H1 (cell line): ENCODE data around the gene DGKH. TPM values are rescaled to one million over a fixed set of nuclear protein-coding genes. Genes with fewer than 3 reads are reported as not detected.

Experiments used
- CTCF ChIA-PET: fragments of 300-600 bp; sonication (Branson Sonifier 250); formaldehyde crosslinking; loops from one replicate; lab custom pipeline; 2021; ENCODE audit not compliant: partially characterized antibody; lab: Charles Lee
- POLR2A ChIA-PET: fragments of 300-600 bp; sonication (Branson Sonifier 250); formaldehyde crosslinking; loops from one replicate; lab custom pipeline; 2021; ENCODE audit warnings: inconsistent platforms; ENCODE audit not compliant: partially characterized antibody; lab: Charles Lee
- DNase-seq, 2 experiments: peaks; one replicate each; pipeline versions ENCODE4 v3.0.0 to v3.0.0-alpha.2; 2010 to 2022; ENCODE audit warnings: low spot score in 2 of 2, low read depth in 1 of 2, mixed read lengths in 1 of 2
- FAIRE-seq: peaks from 2 replicates; lab custom pipeline; 2011; peaks lifted over from hg19 to GRCh38; lab: Jason Lieb, UNC
- H2AFZ ChIP-seq: 2 replicates; pipeline ENCODE4 v1.8.1; 2012; ENCODE audit warnings: low read length, inconsistent platforms
- H2AK5ac ChIP-seq: 2 replicates; pipeline ENCODE4 v1.6.1; 2013; ENCODE audit warnings: low read depth, low read length
- H2BK120ac ChIP-seq: replicated peaks from 2 replicates; pipeline ENCODE3; 2013; ENCODE audit warnings: low read depth, low read length, inconsistent platforms
- H2BK12ac ChIP-seq: 2 replicates; pipeline ENCODE4 v1.6.1; 2013; ENCODE audit warnings: low read depth, low read length
- H2BK15ac ChIP-seq: 2 replicates; pipeline ENCODE4 v1.6.1; 2013; ENCODE audit warnings: low read length
- H2BK20ac ChIP-seq: 2 replicates; pipeline ENCODE4 v1.6.1; 2013; ENCODE audit warnings: low read length
- H2BK5ac ChIP-seq: 2 replicates; pipeline ENCODE4 v1.6.1; 2013; ENCODE audit warnings: low read depth, low read length
- H3K14ac ChIP-seq: 2 replicates; pipeline ENCODE4 v1.6.1; 2013; ENCODE audit warnings: inconsistent platforms; ENCODE audit not compliant: insufficient read length
- H3K18ac ChIP-seq: 2 replicates; pipeline ENCODE4 v1.6.1; 2013; ENCODE audit warnings: low read length; ENCODE audit errors: extremely low read depth
- H3K23ac ChIP-seq: 2 replicates; pipeline ENCODE4 v1.6.1; 2013; ENCODE audit warnings: inconsistent platforms; ENCODE audit not compliant: insufficient read length
- H3K23me2 ChIP-seq: 2 replicates; pipeline ENCODE4 v1.6.1; 2013; ENCODE audit warnings: low read depth, low read length
- H3K27ac ChIP-seq: 2 replicates; pipeline ENCODE4 v1.6.1; 2011; ENCODE audit warnings: low read depth, low read length, inconsistent platforms
- H3K27me3 ChIP-seq, 4 experiments: replicated peaks in 1 of 4; 1 replicate in 1 of 4; 2 replicates in 3 of 4; pipeline versions ENCODE4 v1.6.1 to v1.8.1; 2011 to 2013; ENCODE audit warnings: low read length in 3 of 4, mild to moderate bottlenecking in 3 of 4, inconsistent platforms in 2 of 4, mixed read lengths in 2 of 4, moderate library complexity in 1 of 4; ENCODE audit not compliant: control insufficient read depth in 3 of 4, insufficient read depth in 3 of 4; ENCODE audit errors: extremely low read depth in 1 of 4
- H3K36me3 ChIP-seq, 4 experiments: 2 replicates each; pipeline versions ENCODE4 v1.6.1 to v1.8.1; 2011 to 2013; ENCODE audit warnings: mild to moderate bottlenecking in 4 of 4, low read length in 3 of 4, moderate library complexity in 2 of 4, control low read depth in 1 of 4, inconsistent platforms in 1 of 4; ENCODE audit not compliant: insufficient read depth in 4 of 4, control insufficient read depth in 2 of 4
- H3K4ac ChIP-seq: replicated peaks from 2 replicates; pipeline ENCODE3; 2013; ENCODE audit warnings: low read length, low read depth, mixed read lengths, inconsistent platforms; ENCODE audit not compliant: insufficient read length
- H3K4me1 ChIP-seq, 4 experiments: replicated peaks in 1 of 4; 1 replicate in 1 of 4; 2 replicates in 3 of 4; pipeline versions ENCODE4 v1.6.1 to v1.8.1; 2011 to 2013; ENCODE audit warnings: low read length in 3 of 4, inconsistent platforms in 2 of 4, mixed read lengths in 1 of 4; ENCODE audit not compliant: insufficient read depth in 4 of 4, control insufficient read depth in 3 of 4
- H3K4me2 ChIP-seq, 2 experiments: 2 replicates each; pipeline versions ENCODE4 v1.6.1 to v1.8.1; 2011 to 2013; ENCODE audit warnings: low read depth in 2 of 2, low read length in 2 of 2, control low read depth in 1 of 2, inconsistent platforms in 1 of 2, mild to moderate bottlenecking in 1 of 2; ENCODE audit not compliant: insufficient read depth in 1 of 2
- H3K4me3 ChIP-seq, 4 experiments: fragments of 200-600, 300-600 bp in 1 of 4; sonication (generic), shearing (Covaris generic), sonication (Bioruptor Twin) in 1 of 4; 2 replicates each; pipeline versions ENCODE4 v1.5.1 to v1.8.1; 2011 to 2016; ENCODE audit warnings: low read length in 4 of 4, low read depth in 3 of 4, control low read depth in 2 of 4, inconsistent platforms in 2 of 4, mild to moderate bottlenecking in 2 of 4, mixed read lengths in 1 of 4, moderate library complexity in 1 of 4; ENCODE audit not compliant: insufficient read depth in 2 of 4; ENCODE audit errors: extremely low read depth in 1 of 4
- H3K56ac ChIP-seq: replicated peaks from 2 replicates; pipeline ENCODE3; 2013; ENCODE audit warnings: low read depth, mild to moderate bottlenecking, mixed read lengths, low read length, inconsistent platforms; ENCODE audit not compliant: insufficient read length
- H3K79me1 ChIP-seq: 2 replicates; pipeline ENCODE4 v1.6.1; 2013; ENCODE audit warnings: low read depth, low read length, control low read depth
- H3K79me2 ChIP-seq, 2 experiments: 2 replicates each; pipeline versions ENCODE4 v1.6.1 to v1.8.1; 2012 to 2013; ENCODE audit warnings: low read length in 2 of 2, mild to moderate bottlenecking in 2 of 2, inconsistent platforms in 1 of 2; ENCODE audit not compliant: insufficient read depth in 2 of 2, control insufficient read depth in 1 of 2
- H3K9ac ChIP-seq, 4 experiments: replicated peaks in 1 of 4; 1 replicate in 1 of 4; 2 replicates in 3 of 4; pipeline versions ENCODE4 v1.6.1 to v1.8.1; 2011 to 2013; ENCODE audit warnings: low read depth in 3 of 4, low read length in 3 of 4, control low read depth in 2 of 4, mild to moderate bottlenecking in 2 of 4, moderate library complexity in 2 of 4, inconsistent platforms in 1 of 4; ENCODE audit errors: extremely low read depth in 1 of 4
- H3K9me3 ChIP-seq, 2 experiments: 2 replicates each; pipeline versions ENCODE4 v1.6.1 to v1.8.1; 2012 to 2013; ENCODE audit warnings: mild to moderate bottlenecking in 2 of 2, moderate library complexity in 2 of 2, control low read depth in 1 of 2, inconsistent platforms in 1 of 2, low read depth in 1 of 2, low read length in 1 of 2, mixed read lengths in 1 of 2; ENCODE audit not compliant: insufficient read depth in 2 of 2
- H4K20me1 ChIP-seq, 2 experiments: replicated peaks in 1 of 2; 2 replicates each; pipeline versions ENCODE3 to v1.8.1; 2011 to 2013; ENCODE audit warnings: inconsistent platforms in 2 of 2, low read length in 2 of 2, mild to moderate bottlenecking in 1 of 2; ENCODE audit not compliant: insufficient read depth in 2 of 2, control insufficient read depth in 1 of 2
- H4K5ac ChIP-seq: 2 replicates; pipeline ENCODE4 v1.6.1; 2013; ENCODE audit warnings: low read length, low read depth, mixed read lengths, inconsistent platforms; ENCODE audit not compliant: insufficient read length
- H4K8ac ChIP-seq: 2 replicates; pipeline ENCODE4 v1.8.0; 2013; ENCODE audit warnings: mild to moderate bottlenecking, moderate library complexity, low read length, inconsistent platforms; ENCODE audit not compliant: insufficient read depth; ENCODE audit errors: extremely low read depth
- H4K91ac ChIP-seq: replicated peaks from 2 replicates; pipeline ENCODE3; 2013; ENCODE audit warnings: low read length, mixed read lengths, inconsistent platforms; ENCODE audit not compliant: insufficient read length
- ASH2L ChIP-seq: fragments of 200-600, 300-600 bp; sonication (generic); IDR thresholded peaks from one replicate; pipeline ENCODE4 v1.7.1; 2017; ENCODE audit warnings: low read length
- KDM4A ChIP-seq: IDR thresholded peaks from one replicate; pipeline ENCODE4 v1.7.1; 2012; ENCODE audit warnings: low read depth, mild to moderate bottlenecking, moderate library complexity, low read length, inconsistent platforms; ENCODE audit not compliant: severe bottlenecking
- NANOG ChIP-seq: IDR thresholded peaks from 2 replicates; pipeline ENCODE4 v1.6.1; 2011; ENCODE audit warnings: low read length, low read depth, mild to moderate bottlenecking, inconsistent platforms; ENCODE audit not compliant: insufficient read depth, poor library complexity, severe bottlenecking
- NRF1 ChIP-seq: IDR thresholded peaks from 2 replicates; pipeline ENCODE4 v1.6.1; 2011; ENCODE audit warnings: mild to moderate bottlenecking, low read depth, low read length, improper control_type of control experiment
- POLR2A ChIP-seq, 2 experiments: IDR thresholded peaks; 1 replicate in 1 of 2; 2 replicates in 1 of 2; pipeline ENCODE4 v1.6.1; 2011; ENCODE audit warnings: low read depth in 2 of 2, low read length in 2 of 2, mild to moderate bottlenecking in 2 of 2; ENCODE audit errors: control extremely low read depth in 1 of 2
- RAD21 ChIP-seq, 2 experiments: IDR thresholded peaks in 1 of 2; conservative IDR thresholded peaks in 1 of 2; 2 replicates each; pipeline ENCODE4 v1.6.1; 2011; ENCODE audit warnings: low read depth in 2 of 2, low read length in 2 of 2, improper control_type of control experiment in 1 of 2, inconsistent platforms in 1 of 2, mild to moderate bottlenecking in 1 of 2, moderate library complexity in 1 of 2
- RFX5 ChIP-seq: IDR thresholded peaks from 2 replicates; pipeline ENCODE4 v1.6.1; 2011; ENCODE audit warnings: low read depth, low read length, improper control_type of control experiment, borderline replicate concordance
- RNF2 ChIP-seq: fragments of 200-900, 300-1000 bp; sonication (generic); IDR thresholded peaks from 2 replicates; pipeline ENCODE4 v1.7.1; 2016; ENCODE audit warnings: borderline replicate concordance, low read depth, mild to moderate bottlenecking, antibody characterized with exemption, low read length; ENCODE audit not compliant: poor library complexity, severe bottlenecking; ENCODE audit errors: missing control alignments
- ZNF274 ChIP-seq: IDR thresholded peaks from 2 replicates; pipeline ENCODE4 v1.7.0; 2012; ENCODE audit warnings: low read length, borderline replicate concordance; ENCODE audit errors: extremely low read depth
- WGBS, 2 experiments: shearing (Covaris generic) in 1 of 2; methylation state at CpG; one replicate each; pipeline versions ENCODE4 v1.1.6 to v1.1.7; 2013 to 2015; ENCODE audit warnings: low lambda C conversion rate in 2 of 2, mixed read lengths in 2 of 2, inconsistent platforms in 1 of 2, low coverage in 1 of 2, missing lambda C conversion rate in 1 of 2; ENCODE audit not compliant: insufficient replicate concordance in 2 of 2, insufficient coverage in 1 of 2, insufficient read length in 1 of 2; ENCODE audit errors: extremely low coverage in 1 of 2, missing lambda C conversion rate in 1 of 2; 5-methylcytosine and 5-hydroxymethylcytosine counted together
- polyA plus RNA-seq, 7 experiments: library from polyadenylated mRNA; depleted of rRNA in 3 of 7; stranded (reverse) in 5 of 7; unstranded in 2 of 7; fragments of >200 nt in 5 of 7; fragments of 200-250 nt in 2 of 7; gene quantifications; 1 replicate in 5 of 7; 2 replicates in 1 of 7; 4 replicates in 1 of 7; pipeline versions ENCODE4 v1.2.1 to v1.2.3, GENCODE V29; 2011 to 2013; ENCODE audit warnings: missing spikeins in 2 of 7, mixed read lengths in 2 of 7
- total RNA-seq: library from RNA; stranded (reverse); fragmentation: NEBNext Ultra II Directional; extraction: Animal tissue kit (Norgen Biotek cat#: 25700); gene quantifications from 2 replicates; pipeline ENCODE4 v1.2.1, GENCODE V29; 2021
- TF ChIP-seq, protein P1 (sequence below): IDR thresholded peaks from 2 replicates; pipeline ENCODE4 v1.6.1; 2012; ENCODE audit warnings: inconsistent platforms

Gene DGKH
- total and polyA plus RNA-seq, 2 of the 8 experiments (the other 6 are each of a cell fraction or from before 2014, with no cell fraction given): 2.1 to 7.9 TPM

DNA sequence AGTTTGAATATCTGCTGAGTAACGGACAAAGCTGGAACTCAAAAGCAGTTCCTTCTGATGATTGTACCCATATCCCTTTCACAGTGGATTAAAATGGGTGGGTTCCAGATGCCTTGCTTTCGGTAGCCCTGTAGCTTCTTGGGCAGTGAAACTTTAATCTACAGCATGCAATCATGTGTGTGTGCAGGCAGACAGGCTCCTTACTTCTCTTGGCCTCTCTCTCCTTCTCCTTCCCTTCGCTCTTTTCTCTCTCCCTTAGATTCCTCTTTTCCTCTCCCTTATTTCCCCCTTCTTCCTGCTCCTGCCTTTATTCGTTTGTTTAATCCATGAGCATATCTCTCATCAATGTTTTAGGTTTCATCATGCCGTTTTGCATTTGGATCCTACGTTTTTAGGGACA lies 8.1 kb downstream of the DGKH start:
- no peaks in the 10 kb centered on the region for H3K79me1 ChIP-seq
- ChIA-PET POLR2A (no interaction called here), CTCF (interaction anchor here (0.7 to 1.4 kb wide), 5 partner anchors 9 to 389 kb away, joined by 3 to 4 read pairs (median 3); no protein-coding TSS in a partner anchor)
- no peak overlapping the region for H2BK20ac ChIP-seq
- H2BK5ac ChIP-seq: no peak overlapping the region
- no peak overlapping the region for H2AFZ ChIP-seq
- no peak overlapping the region for H3K23ac ChIP-seq
- no peaks in the 10 kb centered on the region for H4K20me1 ChIP-seq
- DNase-seq: no peak
- H3K9me3 ChIP-seq: no peaks in the 10 kb centered on the region
- H3K36me3 ChIP-seq: peaks cover 0 to 2% (median 0%) of the 10 kb centered on the region in 4 experiments; a peak in 1 of 8 replicates
- H2BK15ac ChIP-seq: no peak overlapping the region
- H2AK5ac ChIP-seq: no peak overlapping the region
- H3K4me1 ChIP-seq: no peaks in the 10 kb centered on the region
- no peak overlapping the region for H3K9ac ChIP-seq
- H3K79me2 ChIP-seq: no peaks in the 10 kb centered on the region
- no peaks in the 10 kb centered on the region for H3K23me2 ChIP-seq
- H3K27ac ChIP-seq: no peak overlapping the region
- no peak overlapping the region for H3K14ac ChIP-seq
- no peak overlapping the region for H4K91ac ChIP-seq
- no peak overlapping the region for H2BK12ac ChIP-seq
- H4K8ac ChIP-seq: no peak overlapping the region
- FAIRE-seq: no peak
- H2BK120ac ChIP-seq: no peak overlapping the region
- H3K4me3 ChIP-seq: no peak overlapping the region
- no peak overlapping the region for H3K56ac ChIP-seq
- no peak overlapping the region for H3K4ac ChIP-seq
- H3K27me3 ChIP-seq: no peaks in the 10 kb centered on the region
- 91% methylated on average over 6 of the region's 6 CpGs; no CpG with 5 or more reads in 1 of the 2 experiments for WGBS, 2 experiments
- no peak overlapping the region for H3K4me2 ChIP-seq
- no peak overlapping the region for H3K18ac ChIP-seq
- no peak overlapping the region for H4K5ac ChIP-seq
- TF ChIP-seq ZNF274: no peak
- TF ChIP-seq RNF2: no peak
- no peak for TF ChIP-seq NRF1
- TF ChIP-seq NANOG: no peak
- TF ChIP-seq ASH2L: no peak
- TF ChIP-seq, protein P1, sequence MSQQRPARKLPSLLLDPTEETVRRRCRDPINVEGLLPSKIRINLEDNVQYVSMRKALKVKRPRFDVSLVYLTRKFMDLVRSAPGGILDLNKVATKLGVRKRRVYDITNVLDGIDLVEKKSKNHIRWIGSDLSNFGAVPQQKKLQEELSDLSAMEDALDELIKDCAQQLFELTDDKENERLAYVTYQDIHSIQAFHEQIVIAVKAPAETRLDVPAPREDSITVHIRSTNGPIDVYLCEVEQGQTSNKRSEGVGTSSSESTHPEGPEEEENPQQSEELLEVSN: no peak
- no peak for TF ChIP-seq RFX5
- no peak for TF ChIP-seq KDM4A
- TF ChIP-seq RAD21 (IDR thresholded peaks at IDR 0.05 in 1 of 2, conservative IDR thresholded peaks at IDR 0.05 in 1 of 2; ENCODE audit: low read depth in 2 of 2, low read length in 2 of 2): no peak
- TF ChIP-seq POLR2A (IDR thresholded peaks at IDR 0.05; ENCODE audit: control extremely low read depth in 1 of 2, low read depth in 2 of 2, low read length in 2 of 2): no peak
